HEK293 (cell line): ENCODE measurements around the gene SUDS3.

ENCODE experiments used
- CTCF ChIP-seq: fragments of 450-650 bp; formaldehyde crosslinking; IDR thresholded peaks from 2 replicates; pipeline ENCODE4 v1.5.1; 2016; ENCODE audit warnings: missing biosample characterization, missing genetic modification characterization
- ZFP3 ChIP-seq: fragments of 450-650 bp; formaldehyde crosslinking; IDR thresholded peaks from 2 replicates; pipeline ENCODE4 v1.5.1; 2016; ENCODE audit warnings: low read depth, missing biosample characterization, missing genetic modification characterization
- ZNF26 ChIP-seq: fragments of 450-650 bp; formaldehyde crosslinking; IDR thresholded peaks from 2 replicates; pipeline ENCODE4 v1.5.1; 2016; ENCODE audit warnings: missing biosample characterization, missing genetic modification characterization

GRCh38 chr12:118425364-118425763 lies 49.0 kb downstream of the SUDS3 start:
- no peak for TF ChIP-seq CTCF (tag by site-specific recombination)
- TF ChIP-seq ZFP3 (tag by site-specific recombination) = no peak
- no peak for TF ChIP-seq ZNF26 (tag by site-specific recombination)
